ENCODE results near the gene ARVCF. TPM values are rescaled to one million over a fixed set of nuclear protein-coding genes. Genes with fewer than 3 reads are reported as not detected.

The ARVCF gene
- total and polyA plus RNA-seq, 9 of the 15 experiments (the other 6 are each of a cell fraction or from before 2014, with no cell fraction given) = 0.03 to 97.4 (median 15.6) TPM

- TF ChIP-seq ZNF740 (CRISPR knock-in tag; IDR thresholded peaks at IDR 0.05) = no peak
- TF ChIP-seq ZNF740 (tag; IDR thresholded peaks at IDR 0.05) = 0 out of 4 replicates have a peak, but pooled peaks of 1 of the 2 experiments have one; percentile 40
- TF ChIP-seq AFF1 (IDR thresholded peaks at IDR 0.05; ENCODE audit: low read depth in 1 of 2, partially characterized antibody in 2 of 2) = no peak
- TF ChIP-seq HSF4 (CRISPR knock-in tag; IDR thresholded peaks at IDR 0.05; ENCODE audit: borderline replicate concordance) = no peak
- TF ChIP-seq POLR2G (IDR thresholded peaks at IDR 0.05; ENCODE audit: low read depth, low read length) = peak; percentile 75
- 0 out of 2 replicates have a peak, but pooled peaks have one; percentile 35 for TF ChIP-seq VEZF1 (CRISPR knock-in tag; IDR thresholded peaks at IDR 0.05)
- peak; percentile 26 for TF ChIP-seq MXD1 (CRISPR knock-in tag; IDR thresholded peaks at IDR 0.05; ENCODE audit: borderline replicate concordance, poor library complexity, severe bottlenecking)
- TF ChIP-seq KDM2B (CRISPR knock-in tag; IDR thresholded peaks at IDR 0.05) = 0 out of 2 replicates have a peak, but pooled peaks have one; percentile 54
- no peak for TF ChIP-seq NCOA4 (IDR thresholded peaks at IDR 0.05; ENCODE audit: partially characterized antibody)
- no peak for TF ChIP-seq TAL1 (IDR thresholded peaks at IDR 0.05)
- TF ChIP-seq ZNF79 (CRISPR knock-in tag; IDR thresholded peaks at IDR 0.05; ENCODE audit: low read depth) = no peak
- TF ChIP-seq ID3 (CRISPR knock-in tag; IDR thresholded peaks at IDR 0.05) = no peak
- 0 out of 2 replicates have a peak, but pooled peaks have one; percentile 18 for TF ChIP-seq ID3 (tag; IDR thresholded peaks at IDR 0.05)
- no peak for TF ChIP-seq MAX (CRISPR knock-in tag; IDR thresholded peaks at IDR 0.05)
- TF ChIP-seq ZNF764 (CRISPR knock-in tag; IDR thresholded peaks at IDR 0.05; ENCODE audit: low read depth) = no peak
- TF ChIP-seq YBX1 (IDR thresholded peaks at IDR 0.05) = no peak
- TF ChIP-seq ZNF551 (CRISPR knock-in tag; IDR thresholded peaks at IDR 0.05) = no peak
- TF ChIP-seq GABPA (tag; conservative IDR thresholded peaks at IDR 0.05; ENCODE audit: low read depth) = no peak
- TF ChIP-seq ZNF184 (CRISPR knock-in tag; IDR thresholded peaks at IDR 0.05) = no peak
- no peak for TF ChIP-seq DMBX1 (CRISPR knock-in tag; IDR thresholded peaks at IDR 0.05; ENCODE audit: borderline replicate concordance)
- no peak for TF ChIP-seq HDAC6 (IDR thresholded peaks at IDR 0.05; ENCODE audit: low read depth, low read length)
Observed at GRCh38 chr22:19968450-19968891, 48.2 kb downstream of the ARVCF start (continued).

Data from K562 (cell line).